GM12865 (cell line): ENCODE results near the gene EIF2S1.

Experiments used
- DNase-seq: peaks from one replicate; pipeline ENCODE4 v3.0.0; 2010; ENCODE audit warnings: low read depth
- H3K4me3 ChIP-seq: 2 replicates; pipeline ENCODE4 v1.5.1; 2011; ENCODE audit warnings: mild to moderate bottlenecking, low read depth, low read length, control low read depth
- TF ChIP-seq, protein P1 (sequence below): IDR thresholded peaks from 2 replicates; pipeline ENCODE4 v1.5.1; 2011; ENCODE audit warnings: low read length, control low read depth, low read depth, inconsistent platforms; ENCODE audit not compliant: insufficient read depth; ENCODE audit errors: missing control alignments

EIF2S1 gene

DNA sequence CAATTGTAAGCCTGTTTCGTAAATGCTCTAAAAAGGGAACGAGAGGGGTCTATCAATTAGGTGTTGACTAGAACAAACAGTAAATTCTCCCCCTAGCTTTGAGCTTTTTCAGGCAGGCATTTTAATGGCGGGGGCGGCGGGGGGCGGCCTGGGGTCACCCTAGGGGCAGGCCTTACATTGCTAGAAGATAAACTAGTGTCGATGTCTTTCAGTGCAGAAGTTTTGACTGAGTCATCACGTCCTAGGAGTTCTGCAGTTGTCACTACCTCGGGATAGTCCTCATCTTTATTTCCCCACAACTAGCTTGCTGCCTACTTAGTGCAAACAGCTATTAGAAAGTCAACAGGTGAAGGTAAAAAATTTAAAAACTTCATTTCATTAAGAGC is 2.2 kb upstream of the EIF2S1 start:
- DNase-seq: no peak
- TF ChIP-seq, protein P1, sequence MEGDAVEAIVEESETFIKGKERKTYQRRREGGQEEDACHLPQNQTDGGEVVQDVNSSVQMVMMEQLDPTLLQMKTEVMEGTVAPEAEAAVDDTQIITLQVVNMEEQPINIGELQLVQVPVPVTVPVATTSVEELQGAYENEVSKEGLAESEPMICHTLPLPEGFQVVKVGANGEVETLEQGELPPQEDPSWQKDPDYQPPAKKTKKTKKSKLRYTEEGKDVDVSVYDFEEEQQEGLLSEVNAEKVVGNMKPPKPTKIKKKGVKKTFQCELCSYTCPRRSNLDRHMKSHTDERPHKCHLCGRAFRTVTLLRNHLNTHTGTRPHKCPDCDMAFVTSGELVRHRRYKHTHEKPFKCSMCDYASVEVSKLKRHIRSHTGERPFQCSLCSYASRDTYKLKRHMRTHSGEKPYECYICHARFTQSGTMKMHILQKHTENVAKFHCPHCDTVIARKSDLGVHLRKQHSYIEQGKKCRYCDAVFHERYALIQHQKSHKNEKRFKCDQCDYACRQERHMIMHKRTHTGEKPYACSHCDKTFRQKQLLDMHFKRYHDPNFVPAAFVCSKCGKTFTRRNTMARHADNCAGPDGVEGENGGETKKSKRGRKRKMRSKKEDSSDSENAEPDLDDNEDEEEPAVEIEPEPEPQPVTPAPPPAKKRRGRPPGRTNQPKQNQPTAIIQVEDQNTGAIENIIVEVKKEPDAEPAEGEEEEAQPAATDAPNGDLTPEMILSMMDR: no peak
- peak overlapping the region; percentile 97; the same call in 1 of the 2 replicates for H3K4me3 ChIP-seq

DNA sequence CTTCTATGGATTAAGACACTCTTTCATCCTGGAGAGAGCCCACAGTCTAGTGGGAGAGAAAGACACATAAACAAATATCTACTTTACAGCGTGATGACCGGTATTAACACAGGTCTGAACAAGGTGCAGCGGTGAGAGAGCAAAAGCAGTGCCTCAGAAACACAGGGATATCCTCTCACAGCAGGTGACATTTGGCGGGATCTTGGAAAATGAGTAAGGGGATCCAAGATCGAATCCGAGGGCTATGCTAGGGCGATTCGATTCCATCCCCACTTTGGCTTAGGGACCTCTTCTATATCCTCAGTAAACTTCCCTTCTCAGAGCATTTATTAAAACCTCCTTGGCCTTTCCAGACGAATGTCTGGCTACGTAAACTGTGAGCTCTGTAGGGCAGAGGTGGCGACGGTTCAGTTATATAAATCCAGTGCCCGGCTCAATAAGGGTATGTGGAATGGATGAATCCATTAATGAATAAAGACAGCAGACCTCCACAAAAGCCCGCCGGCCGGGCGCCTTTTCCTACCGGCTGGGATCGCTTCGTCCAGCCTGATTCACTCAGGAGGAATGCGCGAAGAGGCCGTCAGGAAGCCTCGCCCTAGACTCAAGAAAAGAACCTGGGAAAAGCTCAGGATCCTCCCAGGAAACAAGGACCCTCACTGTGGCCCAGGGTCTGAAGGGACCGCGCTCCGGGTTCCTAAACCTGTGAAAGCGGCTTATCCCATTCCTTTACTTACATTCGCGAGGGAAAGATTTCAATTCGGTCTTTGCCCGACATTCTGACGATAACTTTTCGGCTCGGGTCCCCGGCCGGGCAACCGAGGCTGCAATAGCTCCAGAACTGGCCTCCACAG is 979 bp upstream of the EIF2S1 start:
- H3K4me3 ChIP-seq: peak overlapping the region; percentile 97
- DNase-seq: peak; percentile 3
- TF ChIP-seq, protein P1: no peak

DNA sequence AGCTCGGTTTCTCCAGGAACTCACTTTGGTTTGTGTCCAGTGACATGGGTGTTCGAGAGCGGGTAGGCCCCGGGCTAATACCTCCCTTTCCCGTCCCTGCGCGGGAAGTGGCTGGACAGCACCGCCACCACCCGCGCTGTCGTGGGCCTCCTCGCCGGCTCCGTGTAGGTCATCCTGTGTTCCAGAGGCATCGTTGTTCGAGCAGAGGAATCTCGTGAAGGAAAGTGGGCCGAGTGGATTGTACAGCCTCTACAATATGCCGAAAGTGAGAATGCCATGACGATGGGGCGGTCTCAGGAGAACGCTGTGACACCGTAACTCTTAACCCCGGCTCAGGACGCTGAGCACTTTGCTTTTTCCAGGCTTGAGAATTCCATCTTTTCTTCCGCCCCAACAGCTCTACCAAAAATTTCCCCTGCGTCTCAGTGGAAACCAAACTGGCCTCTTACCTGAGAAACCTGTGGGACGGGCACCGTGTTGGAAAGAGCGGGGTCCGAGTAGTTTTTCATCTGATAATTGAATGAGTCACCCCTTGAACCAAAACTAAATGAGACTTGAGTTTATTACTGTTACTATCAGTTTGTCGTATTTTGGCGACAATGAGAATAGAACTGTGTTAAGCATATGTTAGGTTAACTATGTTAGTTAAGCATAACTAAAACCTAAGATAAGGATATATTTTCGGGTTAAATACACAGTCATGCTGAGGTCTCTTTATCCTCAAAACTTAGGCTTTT is 510 bp downstream of the EIF2S1 start:
- peak overlapping the region; percentile 89 for H3K4me3 ChIP-seq
- TF ChIP-seq, protein P1: no peak
- DNase-seq: no peak

DNA sequence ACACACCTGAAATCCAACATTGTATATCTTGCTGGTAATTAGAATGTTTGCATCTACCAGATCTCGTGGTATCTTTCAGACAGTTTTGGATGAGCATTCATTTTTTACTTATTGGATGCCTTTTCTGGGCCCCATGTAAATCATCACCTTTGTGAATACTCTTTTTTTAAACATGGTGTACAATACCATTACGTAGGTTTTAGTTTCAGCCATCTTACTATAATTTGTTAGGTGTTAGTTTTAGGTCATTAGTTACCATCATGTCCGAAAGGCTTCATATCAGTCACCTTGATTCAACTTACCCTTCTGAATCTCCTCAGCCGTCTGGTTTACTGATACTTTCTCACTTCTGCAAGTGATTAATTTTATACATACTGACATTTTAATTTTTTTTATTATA is 5.3 kb downstream of the EIF2S1 start:
- no peak for DNase-seq
- no peak overlapping the region for H3K4me3 ChIP-seq
- TF ChIP-seq, protein P1: no peak

DNA sequence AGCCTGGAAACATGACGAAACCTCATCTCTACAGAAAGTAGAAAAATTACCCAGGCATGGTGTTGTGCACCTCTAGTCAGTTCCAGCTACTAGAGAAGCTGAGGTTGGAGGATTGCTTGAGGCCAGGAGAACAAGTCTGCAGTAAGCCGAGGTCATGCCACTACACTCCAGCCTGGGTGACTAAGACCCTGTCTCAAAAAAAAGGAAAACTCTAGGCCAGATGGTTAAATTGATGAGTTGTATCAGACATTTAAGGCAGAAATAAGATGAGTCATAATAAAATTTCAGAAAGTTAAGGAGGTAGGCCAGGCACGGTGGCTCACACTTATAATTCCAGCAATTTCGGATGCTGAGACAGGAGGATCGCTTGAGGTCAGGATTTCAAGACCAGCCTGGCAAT is 10.7 kb downstream of the EIF2S1 start:
- TF ChIP-seq, protein P1: no peak
- no peak for DNase-seq
- no peak overlapping the region for H3K4me3 ChIP-seq

DNA sequence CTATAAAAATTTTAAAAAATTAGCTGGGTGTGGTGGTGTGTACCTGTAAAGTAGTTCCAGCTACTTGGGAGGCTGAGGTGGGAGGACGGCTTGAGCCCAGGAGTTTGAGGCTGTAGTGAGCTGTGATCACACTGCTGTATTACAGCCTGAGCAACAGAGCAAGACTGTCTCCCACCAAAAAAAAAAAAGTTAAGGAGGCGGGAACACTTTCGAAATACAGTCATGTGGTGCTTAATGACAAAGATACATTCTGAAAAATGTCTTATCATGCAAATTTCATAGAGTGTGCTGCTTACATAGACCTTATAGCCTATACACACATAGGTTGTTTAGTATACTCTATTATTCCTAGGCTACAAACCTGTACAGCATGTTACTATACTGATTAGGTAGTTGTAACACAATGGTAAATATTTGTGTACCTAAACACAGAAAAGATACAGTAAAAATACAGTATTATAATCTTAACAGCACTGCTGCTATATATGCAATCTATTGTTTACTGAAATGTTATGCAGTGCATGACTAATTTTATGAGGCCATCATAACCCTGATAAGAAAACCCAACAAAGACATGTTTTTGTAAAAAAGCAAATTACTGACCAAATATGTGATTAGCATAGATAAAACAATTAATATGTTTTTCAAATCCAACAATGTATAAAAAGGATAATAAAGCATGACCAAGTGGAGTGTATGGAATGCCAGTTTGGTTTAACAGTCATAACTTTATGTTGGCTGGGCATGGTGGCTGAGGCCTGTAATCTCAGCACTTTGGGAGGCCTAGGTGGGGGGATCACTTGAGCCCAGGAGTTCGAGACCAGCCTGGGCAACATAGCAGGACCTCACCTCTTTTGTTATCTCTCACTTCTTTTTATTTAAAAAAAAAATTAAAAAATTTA is 11.4 kb downstream of the EIF2S1 start:
- DNase-seq: no peak
- TF ChIP-seq, protein P1: no peak

More for the DNA sequence above, 11.4 kb downstream of the EIF2S1 start:
- H3K4me3 ChIP-seq: no peak overlapping the region
